Transverse colon (tissue), 4 donors: ENCODE data around the gene SELENOI. TPM values are rescaled to one million over a fixed set of nuclear protein-coding genes. Genes with fewer than 3 reads are reported as not detected.
"Not testable (repeated sequence)": the region's sequence is repeated elsewhere in the genome, so short reads cannot be mapped to it uniquely, and the experiment has no call there.

Experiments used
- DNase-seq: peaks from one replicate; pipeline ENCODE4 v3.0.0-alpha.2; 2019
- H3K27ac ChIP-seq, 4 donors: fragments of 200-600 bp; sonication (generic); 2 replicates each; pipeline ENCODE4 v1.5.1; 2016 to 2018; ENCODE audit warnings: inconsistent platforms in 4 of 4
- H3K27me3 ChIP-seq: fragments of 200-600 bp; sonication (generic); 2 replicates; pipeline ENCODE4 v1.5.1; 2017; ENCODE audit warnings: inconsistent platforms
- H3K36me3 ChIP-seq, 4 donors: fragments of 200-600 bp; sonication (generic); 2 replicates each; pipeline ENCODE4 v1.5.1; 2017 to 2019; ENCODE audit warnings: inconsistent platforms in 4 of 4
- H3K4me1 ChIP-seq, 4 donors: fragments of 200-600 bp; sonication (generic); 2 replicates each; pipeline ENCODE4 v1.5.1; 2017 to 2020; ENCODE audit warnings: inconsistent platforms in 4 of 4
- H3K4me3 ChIP-seq, 4 donors: fragments of 200-600 bp; sonication (generic); 1 replicate in 1 of 4; 2 replicates in 3 of 4; pipeline versions ENCODE4 v1.5.1 to v1.6.1; 2017 to 2019; ENCODE audit warnings: inconsistent platforms in 4 of 4
- H3K9me3 ChIP-seq, 2 donors: fragments of 200-600 bp; sonication (generic); 2 replicates each; pipeline ENCODE4 v1.5.1; 2017 to 2019; ENCODE audit warnings: inconsistent platforms in 2 of 2
- EP300 ChIP-seq: sonication (generic); formaldehyde crosslinking; IDR thresholded peaks from one replicate; pipeline ENCODE4 v1.6.1; 2017; ENCODE audit warnings: antibody characterized with exemption, low read depth
- POLR2A ChIP-seq: fragments of 450-650 bp; IDR thresholded peaks from one replicate; pipeline ENCODE4 v1.6.1; 2016; ENCODE audit warnings: antibody characterized with exemption, mild to moderate bottlenecking, moderate library complexity
- POLR2AphosphoS5 ChIP-seq, 3 donors: sonication (generic); formaldehyde crosslinking; IDR thresholded peaks; one replicate each; pipeline ENCODE4 v1.6.1; 2016; ENCODE audit warnings: antibody characterized with exemption in 3 of 3
- WGBS, 2 donors: methylation state at CpG; one replicate each; pipeline ENCODE4 v1.1.5; 2018; ENCODE audit warnings: low coverage in 1 of 2; 5-methylcytosine and 5-hydroxymethylcytosine counted together
- in situ Hi-C, 4 donors: fragments of 200-750 bp; cut with MboI; loops; one replicate each; pipeline versions ENCODE4 v1.15.0 to v1.15.1; 2017; ENCODE audit warnings: low sequenced_read_pairs in 3 of 4, low pct_ligation_motif_present in 1 of 4, low pct_unique_long_range_greater_than_20kb in 1 of 4
- intact Hi-C: fragments of 100-400 bp; cut with DNase I; formaldehyde crosslinking; loops from one replicate; pipeline ENCODE4 v1.15.1; 2023; ENCODE audit warnings: low total_unique reads
- total RNA-seq, 4 donors: library from RNA; depleted of rRNA; stranded (reverse); fragments of >200 nt; gene quantifications; one replicate each; pipeline ENCODE4 v1.1.0, GENCODE V29; 2016
- TF ChIP-seq, protein P1 (sequence below), 5 experiments: fragments of 200-600 bp in 3 of 5; fragments of 450-650 bp in 2 of 5; sonication (generic) in 3 of 5; IDR thresholded peaks; 1 replicate in 2 of 5; 2 replicates in 3 of 5; pipeline ENCODE4 v1.5.1; 2016 to 2017; ENCODE audit warnings: antibody characterized with exemption in 5 of 5, inconsistent platforms in 3 of 5, mild to moderate bottlenecking in 2 of 5, moderate library complexity in 1 of 5

Gene SELENOI
- total RNA-seq, 4 donors from 2014 or later: 12.1 to 37.4 (median 26.9) TPM

DNA sequence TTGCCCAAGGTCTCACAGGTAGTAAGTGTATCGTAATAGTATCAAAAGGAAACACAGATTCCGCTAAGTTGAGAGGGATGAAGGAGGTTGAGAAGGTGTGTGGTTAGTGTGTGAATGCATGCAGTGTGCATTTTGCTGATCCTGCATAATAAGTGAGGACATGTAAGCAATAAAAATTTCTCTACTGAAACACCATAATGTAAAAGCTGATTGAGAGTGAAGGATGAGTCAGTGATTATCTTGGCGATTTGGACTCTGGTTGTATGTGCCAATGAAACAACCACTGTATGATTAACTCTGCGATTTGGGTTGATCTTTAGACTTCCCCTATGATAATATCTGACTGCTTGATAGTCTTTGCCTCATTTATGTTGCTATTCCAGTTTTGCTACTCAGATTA lies 17.4 kb downstream of the SELENOI start:
- intact Hi-C loops: no loop called here
- no peaks in the 10 kb centered on the region for H3K9me3 ChIP-seq
- WGBS, 2 donors: 66 to 85% methylated on average over 4 of the region's 4 CpGs
- H3K36me3 ChIP-seq: peaks cover 0 to 20% (median 0%) of the 10 kb centered on the region in 4 donors
- in situ Hi-C loops: no loop called here
- no peaks in the 10 kb centered on the region for H3K27me3 ChIP-seq
- no peak for DNase-seq
- no peak overlapping the region for H3K27ac ChIP-seq
- TF ChIP-seq EP300 (no peak), POLR2A (no peak), POLR2AphosphoS5 (IDR thresholded peaks at IDR 0.05) (no peak)
- TF ChIP-seq, protein P1, sequence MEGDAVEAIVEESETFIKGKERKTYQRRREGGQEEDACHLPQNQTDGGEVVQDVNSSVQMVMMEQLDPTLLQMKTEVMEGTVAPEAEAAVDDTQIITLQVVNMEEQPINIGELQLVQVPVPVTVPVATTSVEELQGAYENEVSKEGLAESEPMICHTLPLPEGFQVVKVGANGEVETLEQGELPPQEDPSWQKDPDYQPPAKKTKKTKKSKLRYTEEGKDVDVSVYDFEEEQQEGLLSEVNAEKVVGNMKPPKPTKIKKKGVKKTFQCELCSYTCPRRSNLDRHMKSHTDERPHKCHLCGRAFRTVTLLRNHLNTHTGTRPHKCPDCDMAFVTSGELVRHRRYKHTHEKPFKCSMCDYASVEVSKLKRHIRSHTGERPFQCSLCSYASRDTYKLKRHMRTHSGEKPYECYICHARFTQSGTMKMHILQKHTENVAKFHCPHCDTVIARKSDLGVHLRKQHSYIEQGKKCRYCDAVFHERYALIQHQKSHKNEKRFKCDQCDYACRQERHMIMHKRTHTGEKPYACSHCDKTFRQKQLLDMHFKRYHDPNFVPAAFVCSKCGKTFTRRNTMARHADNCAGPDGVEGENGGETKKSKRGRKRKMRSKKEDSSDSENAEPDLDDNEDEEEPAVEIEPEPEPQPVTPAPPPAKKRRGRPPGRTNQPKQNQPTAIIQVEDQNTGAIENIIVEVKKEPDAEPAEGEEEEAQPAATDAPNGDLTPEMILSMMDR (IDR thresholded peaks at IDR 0.05): no peak
- H3K4me3 ChIP-seq: no peak overlapping the region
- peaks cover 0 to 14% (median 4%) of the 10 kb centered on the region in 4 donors for H3K4me1 ChIP-seq

DNA sequence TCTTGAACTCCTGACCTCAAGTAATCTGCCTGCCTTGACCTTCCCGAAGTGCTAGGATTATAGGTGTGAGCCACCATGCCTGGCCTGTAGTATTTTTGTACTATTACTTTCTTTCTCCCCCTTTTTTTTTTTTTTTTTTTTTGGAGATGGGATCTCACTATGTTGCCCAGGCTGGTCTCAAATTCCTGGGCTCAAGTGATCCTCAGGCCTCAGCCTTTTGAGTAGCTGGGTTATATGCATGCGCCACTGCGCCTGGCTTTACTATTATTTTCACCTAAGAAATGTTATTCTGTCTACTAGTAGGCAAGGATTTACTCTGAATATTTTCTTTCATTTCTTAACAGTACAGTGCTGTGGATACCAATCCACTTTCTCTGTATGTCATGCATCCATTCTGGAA lies 18.0 kb downstream of the SELENOI start:
- Histone ChIP-seq H3K4me3 (no peak overlapping the region), H3K4me1 (peaks cover 0 to 14% (median 4%) of the 10 kb centered on the region in 4 donors), H3K9me3 (no peaks in the 10 kb centered on the region), H3K27me3 (no peaks in the 10 kb centered on the region), H3K27ac (no peak overlapping the region), H3K36me3 (peaks cover 0 to 23% (median 0%) of the 10 kb centered on the region in 4 donors)
- in situ Hi-C loops (no loop called here), intact Hi-C loops (no loop called here)
- TF ChIP-seq, protein P1 (IDR thresholded peaks at IDR 0.05): no peak
- no peak for TF ChIP-seq EP300
- no peak for TF ChIP-seq POLR2AphosphoS5 (IDR thresholded peaks at IDR 0.05)
- TF ChIP-seq POLR2A: no peak
- WGBS, 2 donors: 78 to 97% methylated on average over 3 of the region's 3 CpGs
- DNase-seq: no peak

DNA sequence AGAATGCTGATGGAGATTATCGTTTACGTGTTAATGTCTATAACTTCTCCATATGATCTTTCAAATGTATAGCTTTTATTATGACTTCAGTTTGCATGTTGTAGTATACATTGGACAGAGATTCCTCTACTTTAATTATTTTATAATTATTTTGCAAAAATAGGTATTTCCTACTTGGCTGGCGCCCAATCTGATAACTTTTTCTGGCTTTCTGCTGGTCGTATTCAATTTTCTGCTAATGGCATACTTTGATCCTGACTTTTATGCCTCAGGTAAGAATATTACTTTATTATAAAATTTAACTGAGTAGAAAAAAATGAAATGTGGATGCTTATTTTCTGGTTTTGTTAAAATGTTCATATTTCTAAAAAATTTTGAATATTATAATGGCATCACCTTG lies 18.7 kb downstream of the SELENOI start:
- WGBS, 2 donors: 92 to 99% methylated on average over 4 of the region's 4 CpGs
- H3K27me3 ChIP-seq: no peaks in the 10 kb centered on the region
- peaks cover 0 to 23% (median 3%) of the 10 kb centered on the region in 4 donors for H3K36me3 ChIP-seq
- no peak overlapping the region for H3K4me3 ChIP-seq
- H3K9me3 ChIP-seq: no peaks in the 10 kb centered on the region
- no peak overlapping the region for H3K27ac ChIP-seq
- intact Hi-C loops (no loop called here), in situ Hi-C loops (no loop called here)
- TF ChIP-seq, protein P1 (IDR thresholded peaks at IDR 0.05): no peak
- TF ChIP-seq EP300 (no peak), POLR2AphosphoS5 (IDR thresholded peaks at IDR 0.05) (no peak), POLR2A (no peak)
- no peak for DNase-seq
- peaks cover 0 to 14% (median 4%) of the 10 kb centered on the region in 4 donors for H3K4me1 ChIP-seq

DNA sequence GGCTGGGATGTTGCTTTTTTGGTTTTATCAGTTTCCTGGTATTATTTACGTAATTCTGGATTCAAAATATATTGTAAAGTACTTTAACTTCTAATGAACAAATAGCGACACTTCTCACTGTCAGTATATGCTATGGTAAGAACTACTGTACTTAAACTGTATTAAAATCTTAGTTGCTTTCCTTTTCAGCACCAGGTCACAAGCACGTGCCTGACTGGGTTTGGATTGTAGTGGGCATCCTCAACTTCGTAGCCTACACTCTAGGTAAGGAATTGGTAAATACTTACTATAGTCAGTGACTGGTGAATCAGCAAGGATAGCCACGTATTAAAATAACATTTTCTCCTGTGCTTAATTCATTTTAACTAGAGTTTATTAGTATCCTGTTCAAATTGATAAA lies 21.0 kb downstream of the SELENOI start:
- H3K27ac ChIP-seq: no peak overlapping the region
- no peaks in the 10 kb centered on the region for H3K9me3 ChIP-seq
- in situ Hi-C loops (no loop called here), intact Hi-C loops (no loop called here)
- no peaks in the 10 kb centered on the region for H3K27me3 ChIP-seq
- H3K4me3 ChIP-seq: no peak overlapping the region
- peaks cover 0 to 23% (median 3%) of the 10 kb centered on the region in 4 donors for H3K36me3 ChIP-seq
- peaks cover 0 to 14% (median 4%) of the 10 kb centered on the region in 4 donors for H3K4me1 ChIP-seq
- TF ChIP-seq, protein P1 (IDR thresholded peaks at IDR 0.05): no peak
- no peak for TF ChIP-seq EP300
- TF ChIP-seq POLR2AphosphoS5 (IDR thresholded peaks at IDR 0.05): no peak
- 94 to 100% methylated on average over 4 to 5 of the region's 5 CpGs for WGBS, 2 donors
- no peak for DNase-seq

DNA sequence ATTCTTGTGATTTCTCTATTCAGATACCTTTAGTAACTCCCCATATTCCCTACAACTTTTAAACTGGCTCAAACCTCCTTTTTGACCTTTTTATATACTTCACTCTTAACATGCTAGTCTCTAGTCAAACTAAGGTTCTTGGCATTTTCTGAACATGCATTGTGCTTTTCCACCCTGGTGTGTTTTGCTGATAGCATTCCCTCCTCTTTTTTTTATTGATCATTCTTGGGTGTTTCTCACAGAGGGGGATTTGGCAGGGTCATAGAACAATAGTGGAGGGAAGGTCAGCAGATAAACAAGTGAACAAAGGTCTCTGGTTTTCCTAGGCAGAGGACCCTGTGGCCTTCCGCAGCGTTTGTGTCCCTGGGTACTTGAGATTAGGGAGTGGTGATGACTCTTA lies 23.7 kb downstream of the SELENOI start:
- H3K4me3 ChIP-seq, H3K27me3 ChIP-seq, in situ Hi-C loops, H3K9me3 ChIP-seq, DNase-seq, H3K27ac ChIP-seq, intact Hi-C loops, H3K4me1 ChIP-seq: not testable (repeated sequence)
- peaks cover 0 to 32% (median 13%) of the 10 kb centered on the region in 4 donors for H3K36me3 ChIP-seq
- 88% methylated on average over 2 of the region's 2 CpGs; no CpG with 5 or more reads in 1 of the 2 donors for WGBS, 2 donors

GRCh38 chr2:26370909-26371308 lies 25.0 kb downstream of the SELENOI start:
- intact Hi-C loops, H3K4me1 ChIP-seq, DNase-seq, H3K27ac ChIP-seq, in situ Hi-C loops, H3K4me3 ChIP-seq, H3K9me3 ChIP-seq, H3K27me3 ChIP-seq: not testable (repeated sequence)
- 80% methylated on average over 9 of the region's 31 CpGs; no CpG with 5 or more reads in 1 of the 2 donors for WGBS, 2 donors
- peaks cover 0 to 33% (median 15%) of the 10 kb centered on the region in 4 donors for H3K36me3 ChIP-seq
